ENCODE measurements around the gene TMEM87B. TPM values are rescaled to one million over a fixed set of nuclear protein-coding genes. Genes with fewer than 3 reads are reported as not detected.

TMEM87B gene
- total and polyA plus RNA-seq, 10 of the 15 experiments (the other 5 are each of a cell fraction or from before 2014, with no cell fraction given): 5.7 to 20.6 (median 12.3) TPM

GRCh38 chr2:112151271-112151670, 96.2 kb downstream of the TMEM87B start:
- in situ Hi-C loops (cut with MboI) (no loop called here), intact Hi-C loops (cut with micrococcal nuclease; ENCODE audit: unreplicated experiment) (no loop called here)
- Histone ChIP-seq H3K36me3 (ENCODE audit: control insufficient read depth in 2 of 2, insufficient read depth in 2 of 2, low read length in 1 of 2) (no peaks in the 10 kb centered on the region), H2AFZ (ENCODE audit: control insufficient read depth, low read depth, low read length) (no peak overlapping the region), H3K4me2 (ENCODE audit: control insufficient read depth, insufficient read depth) (no peak overlapping the region), H4K20me1 (ENCODE audit: control insufficient read depth, insufficient read depth) (no peaks in the 10 kb centered on the region), H3K4me3 (no peak overlapping the region), H3K27ac (ENCODE audit: control insufficient read depth, insufficient read depth) (no peak overlapping the region), H3K27me3 (replicated peaks in 1 of 2; ENCODE audit: control insufficient read depth in 2 of 2, insufficient read depth in 2 of 2, low read length in 1 of 2) (no peaks in the 10 kb centered on the region; a peak in 1 of 4 replicates), H3K4me1 (ENCODE audit: control insufficient read depth, insufficient read depth, low read length) (no peaks in the 10 kb centered on the region), H3K9ac (ENCODE audit: control insufficient read depth, insufficient read depth, low read length) (no peak overlapping the region), H3K9me3 (replicated peaks; ENCODE audit: control insufficient read depth, insufficient read depth, low read length) (no peaks in the 10 kb centered on the region), H3K79me2 (ENCODE audit: control insufficient read depth, insufficient read depth, low read length) (no peaks in the 10 kb centered on the region)
- 68% methylated on average over 5 of the region's 5 CpGs for WGBS (ENCODE audit: insufficient coverage, insufficient replicate concordance, low lambda C conversion rate, missing lambda C conversion rate)
- BruUV-seq (replicated peaks): no TSS peak
- no peak for TF ChIP-seq CREM (IDR thresholded peaks at IDR 0.05; ENCODE audit: low read depth)
- no peak for TF ChIP-seq FOXM1 (IDR thresholded peaks at IDR 0.05; ENCODE audit: low read depth, low read length)
- no peak for TF ChIP-seq SIN3A (IDR thresholded peaks at IDR 0.05; ENCODE audit: low read depth, low read length)
- no peak for TF ChIP-seq RFX5 (IDR thresholded peaks at IDR 0.05; ENCODE audit: low read depth, low read length)
- TF ChIP-seq CBFB (IDR thresholded peaks at IDR 0.05; ENCODE audit: low read depth): no peak
- no peak for TF ChIP-seq E2F4 (IDR thresholded peaks at IDR 0.05; ENCODE audit: low read depth, low read length)
- SMC1A ChIA-PET (ENCODE audit: uncharacterized antibody, unreplicated experiment): interaction anchor here (1.3 kb wide), 1 partner anchor 8 kb away, joined by 3 read pairs; no protein-coding TSS in a partner anchor
- FAIRE-seq (no peak), DNase-seq (ENCODE audit: low read depth, low spot score) (no peak), ATAC-seq (no peak)
- CTCF ChIA-PET: interaction anchor here (0.6 kb wide), 1 partner anchor 104 kb away, joined by 3 read pairs; the partner anchor contains the start of gene ZC3H8
- POLR2A ChIA-PET: no interaction called here
- RAD21 ChIA-PET (ENCODE audit: unreplicated experiment): no interaction called here

GRCh38 chr2:112151701-112152440, 96.8 kb downstream of the TMEM87B start:
- H3K79me2 ChIP-seq (ENCODE audit: control insufficient read depth, insufficient read depth, low read length): no peaks in the 10 kb centered on the region
- in situ Hi-C loops (cut with MboI) (no loop called here), intact Hi-C loops (cut with micrococcal nuclease; ENCODE audit: unreplicated experiment) (no loop called here)
- H3K4me1 ChIP-seq (ENCODE audit: control insufficient read depth, insufficient read depth, low read length): no peaks in the 10 kb centered on the region
- H2AFZ ChIP-seq (ENCODE audit: control insufficient read depth, low read depth, low read length): no peak overlapping the region
- no peak overlapping the region for H3K4me2 ChIP-seq (ENCODE audit: control insufficient read depth, insufficient read depth)
- ATAC-seq: no peak
- no peak overlapping the region for H3K27ac ChIP-seq (ENCODE audit: control insufficient read depth, insufficient read depth)
- DNase-seq (ENCODE audit: low read depth, low spot score): no peak
- no peak overlapping the region for H3K9ac ChIP-seq (ENCODE audit: control insufficient read depth, insufficient read depth, low read length)
- SMC1A ChIA-PET (ENCODE audit: uncharacterized antibody, unreplicated experiment): interaction anchor here (1.3 kb wide), 1 partner anchor 8 kb away, joined by 3 read pairs; no protein-coding TSS in a partner anchor
- H3K9me3 ChIP-seq (replicated peaks; ENCODE audit: control insufficient read depth, insufficient read depth, low read length): no peaks in the 10 kb centered on the region
- RAD21 ChIA-PET (ENCODE audit: unreplicated experiment): no interaction called here
- H3K27me3 ChIP-seq (replicated peaks in 1 of 2; ENCODE audit: control insufficient read depth in 2 of 2, insufficient read depth in 2 of 2, low read length in 1 of 2): no peaks in the 10 kb centered on the region; a peak in 1 of 4 replicates
- CTCF ChIA-PET: no interaction called here
- POLR2A ChIA-PET: no interaction called here
- BruUV-seq (replicated peaks): no TSS peak
- no peaks in the 10 kb centered on the region for H4K20me1 ChIP-seq (ENCODE audit: control insufficient read depth, insufficient read depth)
- WGBS (ENCODE audit: insufficient coverage, insufficient replicate concordance, low lambda C conversion rate, missing lambda C conversion rate): 83% methylated on average over 18 of the region's 18 CpGs
- H3K4me3 ChIP-seq: no peak overlapping the region
- no peak for TF ChIP-seq PAX8 (IDR thresholded peaks at IDR 0.05)
- no peak for TF ChIP-seq SUZ12 (IDR thresholded peaks at IDR 0.05; ENCODE audit: unreplicated experiment)
- TF ChIP-seq TAF1 (IDR thresholded peaks at IDR 0.05; ENCODE audit: borderline replicate concordance, low read depth, low read length): no peak
- no peak for TF ChIP-seq SMARCA5 (IDR thresholded peaks at IDR 0.05)
- no peak for TF ChIP-seq TBL1XR1 (IDR thresholded peaks at IDR 0.05; ENCODE audit: low read depth, low read length)
- TF ChIP-seq CHD4 (IDR thresholded peaks at IDR 0.05): no peak
- TF ChIP-seq RELA (IDR thresholded peaks at IDR 0.05; ENCODE audit: borderline replicate concordance, partially characterized antibody): no peak
- TF ChIP-seq ATF3 (IDR thresholded peaks at IDR 0.05; ENCODE audit: borderline replicate concordance, extremely low read depth, low read depth, low read length): no peak
- no peak for TF ChIP-seq CEBPB (IDR thresholded peaks at IDR 0.05; ENCODE audit: borderline replicate concordance in 1 of 2, low read depth in 2 of 2, low read length in 2 of 2)
- no peak for FAIRE-seq
- no peaks in the 10 kb centered on the region for H3K36me3 ChIP-seq (ENCODE audit: control insufficient read depth in 2 of 2, insufficient read depth in 2 of 2, low read length in 1 of 2)
